ENCODE results near the gene ARHGDIA.

ARHGDIA gene

GRCh38 chr17:81865358-81865732, 5.8 kb downstream of the ARHGDIA start:
- no peak for DNase-seq (ENCODE audit: low read depth in 2 of 2)

- no peak for DNase-seq (ENCODE audit: low read depth in 2 of 2)
These were observed 7.0 kb downstream of the ARHGDIA start for GRCh38 chr17:81863833-81864768.

GRCh38 chr17:81863123-81863675, 7.9 kb downstream of the ARHGDIA start:
- DNase-seq (ENCODE audit: low read depth in 2 of 2) = no peak

GRCh38 chr17:81860756-81861568, 10.2 kb downstream of the ARHGDIA start:
- DNase-seq (ENCODE audit: low read depth in 2 of 2) = peak; percentile 98 to 99

GRCh38 chr17:81859906-81860755, 11.0 kb downstream of the ARHGDIA start, which contains the start of gene P4HB:
TSS of gene P4HB (minus strand) at chr17:81860535. CDS start at chr17:81860471, 64 bp downstream.
- peak in 1 of 2 donors; percentile 97 for DNase-seq (ENCODE audit: low read depth in 2 of 2)

GRCh38 chr17:81858967-81859905, 11.9 kb downstream of the ARHGDIA start:
- no peak for DNase-seq (ENCODE audit: low read depth in 2 of 2)

- DNase-seq (ENCODE audit: low read depth in 2 of 2) = no peak
These were observed 12.8 kb downstream of the ARHGDIA start for GRCh38 chr17:81858170-81858966.

GRCh38 chr17:81854974-81855774, 16.0 kb downstream of the ARHGDIA start:
- no peak for DNase-seq (ENCODE audit: low read depth in 2 of 2)

GRCh38 chr17:81852237-81852636, 18.9 kb downstream of the ARHGDIA start:
- no peak for DNase-seq (ENCODE audit: low read depth in 2 of 2)

- no peak for DNase-seq (ENCODE audit: low read depth in 2 of 2)
These were observed 19.7 kb downstream of the ARHGDIA start for GRCh38 chr17:81851423-81851822.

- DNase-seq (ENCODE audit: low read depth in 2 of 2) = no peak
These were observed 21.7 kb downstream of the ARHGDIA start for GRCh38 chr17:81849457-81849856.

GRCh38 chr17:81846743-81847689, 24.1 kb downstream of the ARHGDIA start:
- DNase-seq (ENCODE audit: low read depth in 2 of 2) = no peak

GRCh38 chr17:81845881-81846742, 25.0 kb downstream of the ARHGDIA start:
- no peak for DNase-seq (ENCODE audit: low read depth in 2 of 2)

- no peak for DNase-seq (ENCODE audit: low read depth in 2 of 2)
These were observed 25.8 kb downstream of the ARHGDIA start for GRCh38 chr17:81845361-81845760.

- no peak for DNase-seq (ENCODE audit: low read depth in 2 of 2)
These were observed 26.2 kb downstream of the ARHGDIA start for GRCh38 chr17:81844887-81845286.

GRCh38 chr17:81844327-81844851, 26.7 kb downstream of the ARHGDIA start:
- DNase-seq (ENCODE audit: low read depth in 2 of 2) = no peak
